T-helper 17 cell (primary cell): ENCODE measurements around the gene PRND. TPM values are rescaled to one million over a fixed set of nuclear protein-coding genes. Genes with fewer than 3 reads are reported as not detected.
A peak's percentile ranks its signal among the peaks of the same experiment; 100 is the strongest.
"Not testable (repeated sequence)": the region's sequence is repeated elsewhere in the genome, so short reads cannot be mapped to it uniquely, and the experiment has no call there.

Experiments used
- ATAC-seq: fragments of 150-1000 bp; cut with Tn5 transposase; 2 replicates; pipeline ENCODE4 v1.10.0; 2021; ENCODE audit warnings: mild to moderate bottlenecking, moderate library complexity
- DNase-seq, 3 donors: peaks; one replicate each; pipeline versions ENCODE4 v3.0.0 to v3.0.0-alpha.2; 2020 to 2021
- H3K9me3 ChIP-seq: one replicate; pipeline ENCODE4 v1.7.0; 2013; ENCODE audit warnings: low read length, mild to moderate bottlenecking; ENCODE audit not compliant: control insufficient read depth, poor library complexity, severe bottlenecking
- H3K27ac Mint-ChIP-seq: one replicate; pipeline ENCODE4 v1.8.0; 2022; ENCODE audit warnings: mild to moderate bottlenecking, moderate library complexity, mixed read lengths
- H3K27me3 Mint-ChIP-seq: one replicate; pipeline ENCODE4 v1.8.0; 2022; ENCODE audit warnings: mixed read lengths
- H3K36me3 Mint-ChIP-seq: one replicate; pipeline ENCODE4 v1.8.0; 2022; ENCODE audit warnings: low read depth, mixed read lengths
- H3K4me1 Mint-ChIP-seq: one replicate; pipeline ENCODE4 v1.8.0; 2022; ENCODE audit warnings: mild to moderate bottlenecking, mixed read lengths
- H3K4me3 Mint-ChIP-seq: one replicate; pipeline ENCODE4 v1.8.0; 2022; ENCODE audit warnings: mild to moderate bottlenecking, moderate library complexity, mixed read lengths
- total RNA-seq, 4 donors: library from RNA in 2 of 4; stranded (reverse) in 2 of 4; gene quantifications; one replicate each; pipeline ENCODE4 v1.2.3 and lab custom pipeline; 2022 to 2026

Gene PRND
- total RNA-seq, 2 donors from 2014 or later, result not detected

DNA sequence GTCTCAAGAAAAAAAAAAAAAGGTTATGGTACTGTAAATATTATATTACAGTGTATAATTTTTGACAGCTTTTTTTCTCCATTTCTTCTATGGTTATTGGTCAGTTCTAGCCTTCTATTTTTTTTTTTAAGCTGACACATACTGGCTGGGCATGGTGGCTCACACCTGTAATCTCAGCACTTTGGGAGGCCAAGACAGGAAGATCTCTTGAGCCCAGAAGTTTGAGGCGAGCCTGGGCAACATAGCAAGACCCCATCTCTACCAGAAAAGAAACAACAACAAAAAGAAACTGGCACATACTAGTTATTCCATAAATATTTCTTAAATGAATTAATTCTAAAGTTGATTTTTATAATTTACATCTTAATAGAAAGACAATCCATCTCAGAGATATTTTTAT lies 27.6 kb upstream of the PRND start:
- peaks cover 61% of the 10 kb centered on the region for H3K4me1 Mint-ChIP-seq
- H3K27ac Mint-ChIP-seq, result no peak overlapping the region
- no peak for DNase-seq
- no peak for ATAC-seq
- no peak overlapping the region for H3K4me3 Mint-ChIP-seq
- no peaks in the 10 kb centered on the region for H3K27me3 Mint-ChIP-seq
- no peaks in the 10 kb centered on the region for H3K9me3 ChIP-seq
- peaks cover 9% of the 10 kb centered on the region for H3K36me3 Mint-ChIP-seq

DNA sequence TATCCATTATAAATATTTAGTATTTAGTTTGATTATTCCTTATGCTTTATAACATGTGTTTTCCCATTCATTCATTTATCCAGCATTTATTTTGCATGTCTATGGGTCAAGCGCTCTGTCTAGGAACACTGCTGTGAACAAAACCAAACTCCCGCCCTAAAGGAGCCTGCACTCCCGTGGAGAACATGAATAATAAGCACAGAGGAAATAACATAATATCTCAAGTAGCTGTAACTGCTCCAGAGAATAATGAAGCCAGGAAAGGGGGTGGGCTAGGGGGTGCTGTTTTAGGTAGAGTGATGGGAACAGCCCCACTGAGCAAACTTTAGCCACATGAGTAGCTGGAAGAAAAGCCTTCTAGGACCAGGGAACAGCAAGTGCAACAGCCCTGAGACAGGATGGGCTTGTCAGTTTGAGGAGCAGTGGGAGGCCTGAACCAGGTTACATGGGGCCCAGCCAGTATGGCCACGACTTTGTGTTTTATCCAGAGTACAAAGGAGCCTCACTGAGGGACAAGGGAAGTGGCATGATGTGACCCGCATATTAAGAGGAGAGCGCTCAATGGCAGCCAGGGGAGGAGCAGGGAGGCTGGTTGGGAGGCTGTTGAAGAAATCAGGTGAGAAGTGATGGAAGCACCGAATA lies 24.4 kb upstream of the PRND start:
- no peak for DNase-seq
- Mint-ChIP-seq H3K27ac (peak overlapping the region; percentile 90), H3K36me3 (peaks cover 13% of the 10 kb centered on the region), H3K4me3 (peak overlapping the region; percentile 75), H3K27me3 (no peaks in the 10 kb centered on the region), H3K4me1 (peaks cover 40% of the 10 kb centered on the region)
- ATAC-seq, result peak; percentile 22
- H3K9me3 ChIP-seq, result no peaks in the 10 kb centered on the region

DNA sequence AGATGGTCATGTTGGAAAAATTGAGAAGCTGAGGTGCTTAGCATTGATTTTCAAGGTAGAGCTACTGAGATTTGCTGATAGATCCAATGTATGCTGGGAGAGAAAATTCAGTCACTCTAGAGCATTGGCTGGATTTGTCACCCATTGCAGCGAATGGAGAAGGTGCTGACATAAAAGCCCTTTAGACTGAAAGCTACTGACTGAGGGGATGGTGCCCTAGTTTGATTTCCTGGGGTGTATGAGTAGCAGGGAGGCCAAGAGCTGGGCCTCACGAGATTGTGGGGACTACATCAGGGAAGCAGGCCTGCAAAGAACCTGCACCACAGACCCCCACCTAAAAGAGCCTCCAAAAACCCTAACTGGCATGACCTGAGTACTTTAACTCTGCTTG lies 23.9 kb upstream of the PRND start:
- ATAC-seq, result peak; percentile 81
- H3K9me3 ChIP-seq, result no peaks in the 10 kb centered on the region
- H3K27ac Mint-ChIP-seq, result peak overlapping the region; percentile 90
- H3K27me3 Mint-ChIP-seq, result no peaks in the 10 kb centered on the region
- peaks cover 13% of the 10 kb centered on the region for H3K36me3 Mint-ChIP-seq
- peak overlapping the region; percentile 75 for H3K4me3 Mint-ChIP-seq
- no peak for DNase-seq
- peaks cover 40% of the 10 kb centered on the region for H3K4me1 Mint-ChIP-seq

DNA sequence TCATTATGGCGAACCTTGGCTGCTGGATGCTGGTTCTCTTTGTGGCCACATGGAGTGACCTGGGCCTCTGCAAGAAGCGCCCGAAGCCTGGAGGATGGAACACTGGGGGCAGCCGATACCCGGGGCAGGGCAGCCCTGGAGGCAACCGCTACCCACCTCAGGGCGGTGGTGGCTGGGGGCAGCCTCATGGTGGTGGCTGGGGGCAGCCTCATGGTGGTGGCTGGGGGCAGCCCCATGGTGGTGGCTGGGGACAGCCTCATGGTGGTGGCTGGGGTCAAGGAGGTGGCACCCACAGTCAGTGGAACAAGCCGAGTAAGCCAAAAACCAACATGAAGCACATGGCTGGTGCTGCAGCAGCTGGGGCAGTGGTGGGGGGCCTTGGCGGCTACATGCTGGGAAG lies 22.5 kb upstream of the PRND start:
- no peaks in the 10 kb centered on the region for H3K27me3 Mint-ChIP-seq
- H3K4me3 Mint-ChIP-seq, result no peak overlapping the region
- DNase-seq (no peak), ATAC-seq (no peak)
- peaks cover 13% of the 10 kb centered on the region for H3K36me3 Mint-ChIP-seq
- H3K4me1 Mint-ChIP-seq, result peaks cover 37% of the 10 kb centered on the region
- H3K27ac Mint-ChIP-seq, result no peak overlapping the region
- no peaks in the 10 kb centered on the region for H3K9me3 ChIP-seq

DNA sequence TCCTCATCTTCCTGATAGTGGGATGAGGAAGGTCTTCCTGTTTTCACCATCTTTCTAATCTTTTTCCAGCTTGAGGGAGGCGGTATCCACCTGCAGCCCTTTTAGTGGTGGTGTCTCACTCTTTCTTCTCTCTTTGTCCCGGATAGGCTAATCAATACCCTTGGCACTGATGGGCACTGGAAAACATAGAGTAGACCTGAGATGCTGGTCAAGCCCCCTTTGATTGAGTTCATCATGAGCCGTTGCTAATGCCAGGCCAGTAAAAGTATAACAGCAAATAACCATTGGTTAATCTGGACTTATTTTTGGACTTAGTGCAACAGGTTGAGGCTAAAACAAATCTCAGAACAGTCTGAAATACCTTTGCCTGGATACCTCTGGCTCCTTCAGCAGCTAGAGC lies 21.8 kb upstream of the PRND start:
- Mint-ChIP-seq H3K27me3 (no peaks in the 10 kb centered on the region), H3K27ac (no peak overlapping the region), H3K4me3 (no peak overlapping the region), H3K36me3 (peaks cover 11% of the 10 kb centered on the region), H3K4me1 (peaks cover 34% of the 10 kb centered on the region)
- no peak for ATAC-seq
- no peak for DNase-seq
- H3K9me3 ChIP-seq, result no peaks in the 10 kb centered on the region

- no peaks in the 10 kb centered on the region for H3K9me3 ChIP-seq
- peak overlapping the region; percentile 60 for H3K27ac Mint-ChIP-seq
- peaks cover 4% of the 10 kb centered on the region for H3K36me3 Mint-ChIP-seq
- peak overlapping the region; percentile 41 for H3K4me3 Mint-ChIP-seq
- peaks cover 12% of the 10 kb centered on the region for H3K4me1 Mint-ChIP-seq
- ATAC-seq (no peak), DNase-seq (no peak)
- no peaks in the 10 kb centered on the region for H3K27me3 Mint-ChIP-seq
These were observed 19.0 kb upstream of the PRND start for GRCh38 chr20:4702562-4703280.

GRCh38 chr20:4703281-4703676 lies 18.4 kb upstream of the PRND start:
- Mint-ChIP-seq H3K4me3 (no peak overlapping the region), H3K4me1 (peaks cover 9% of the 10 kb centered on the region), H3K27me3 (no peaks in the 10 kb centered on the region), H3K27ac (peak overlapping the region; percentile 60), H3K36me3 (peaks cover 4% of the 10 kb centered on the region)
- no peak for DNase-seq
- ATAC-seq, result no peak
- H3K9me3 ChIP-seq, result no peaks in the 10 kb centered on the region

DNA sequence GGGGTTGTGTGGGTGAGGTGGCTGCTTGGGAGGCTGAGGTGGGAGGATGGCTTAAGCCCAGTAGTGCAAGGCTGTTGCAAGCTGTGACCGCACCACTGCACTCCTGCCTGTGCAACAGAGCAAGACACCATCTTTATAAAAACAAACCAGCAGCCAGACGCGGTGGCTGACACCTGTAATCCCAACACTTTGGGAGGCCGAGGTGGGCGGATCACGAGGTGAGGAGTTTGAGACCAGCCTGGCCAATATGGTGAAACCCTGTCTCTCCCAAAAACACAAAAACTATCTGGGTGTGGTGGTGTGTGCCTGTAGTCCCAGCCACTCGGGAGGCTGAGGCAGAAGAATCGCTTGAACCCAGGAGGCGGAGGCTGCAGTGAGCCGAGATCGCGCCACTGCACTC lies 14.8 kb upstream of the PRND start:
- ATAC-seq, H3K27me3 Mint-ChIP-seq, DNase-seq, H3K36me3 Mint-ChIP-seq, H3K4me3 Mint-ChIP-seq, H3K27ac Mint-ChIP-seq, H3K9me3 ChIP-seq: not testable (repeated sequence)
- H3K4me1 Mint-ChIP-seq, result peaks cover 14% of the 10 kb centered on the region

DNA sequence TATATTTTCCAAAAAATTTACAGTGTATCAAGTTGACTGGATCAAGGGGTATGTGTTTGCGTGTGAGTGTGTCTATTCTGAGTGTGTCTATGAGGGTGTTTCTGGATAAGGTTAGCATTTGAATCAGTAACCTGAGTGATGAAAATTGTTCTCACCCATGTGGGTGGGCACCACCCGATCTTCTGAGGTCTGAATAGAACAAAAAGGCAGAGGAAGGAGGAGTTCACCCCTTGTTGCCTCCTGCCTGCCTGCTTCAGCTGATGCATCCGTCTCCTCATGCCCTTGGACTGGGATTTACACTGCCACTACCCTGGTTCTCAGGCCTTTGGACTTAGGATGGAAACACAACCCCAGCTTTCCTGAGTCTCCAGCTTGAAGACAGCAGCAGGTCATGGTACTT lies 13.7 kb upstream of the PRND start:
- Mint-ChIP-seq H3K4me3 (no peak overlapping the region), H3K27me3 (no peaks in the 10 kb centered on the region)

GRCh38 chr20:4708856-4709255 lies 12.9 kb upstream of the PRND start:
- Mint-ChIP-seq H3K4me1 (peaks cover 9% of the 10 kb centered on the region), H3K27ac (no peak overlapping the region), H3K27me3 (peaks cover 6% of the 10 kb centered on the region), H3K4me3 (no peak overlapping the region), H3K36me3 (peaks cover 2% of the 10 kb centered on the region)
- ATAC-seq, result no peak
- no peak for DNase-seq
- no peaks in the 10 kb centered on the region for H3K9me3 ChIP-seq

More for the DNA sequence above, 13.7 kb upstream of the PRND start:
- ATAC-seq, result no peak
- no peaks in the 10 kb centered on the region for H3K9me3 ChIP-seq
- H3K36me3 Mint-ChIP-seq, result no peaks in the 10 kb centered on the region
- DNase-seq, result no peak
- H3K4me1 Mint-ChIP-seq, result peaks cover 10% of the 10 kb centered on the region
- no peak overlapping the region for H3K27ac Mint-ChIP-seq

GRCh38 chr20:4709261-4710105 lies 12.2 kb upstream of the PRND start:
- no peaks in the 10 kb centered on the region for H3K9me3 ChIP-seq
- H3K4me1 Mint-ChIP-seq, result peaks cover 7% of the 10 kb centered on the region
- H3K27me3 Mint-ChIP-seq, result peaks cover 11% of the 10 kb centered on the region
- DNase-seq (no peak), ATAC-seq (no peak)
- H3K27ac Mint-ChIP-seq, result no peak overlapping the region
- H3K4me3 Mint-ChIP-seq, result no peak overlapping the region
- peaks cover 2% of the 10 kb centered on the region for H3K36me3 Mint-ChIP-seq

DNA sequence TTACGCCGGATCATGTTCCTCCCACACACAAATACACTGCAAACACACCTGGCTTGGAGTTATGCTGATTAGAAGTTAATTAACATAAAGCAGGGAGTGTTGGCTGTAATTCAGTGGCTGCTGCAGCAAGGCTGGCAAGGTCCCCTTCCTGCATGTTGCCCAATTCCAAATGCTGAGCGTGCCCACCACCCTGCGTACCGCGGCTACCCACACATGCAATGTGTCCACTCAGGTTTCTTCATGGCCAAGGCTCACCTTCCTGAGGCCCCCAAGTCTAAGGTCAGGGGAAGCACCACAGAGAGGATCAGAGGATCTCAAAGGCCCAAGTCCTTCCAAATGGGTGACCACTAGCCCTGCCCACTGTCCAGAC lies 11.6 kb upstream of the PRND start:
- Mint-ChIP-seq H3K27ac (no peak overlapping the region), H3K36me3 (peaks cover 2% of the 10 kb centered on the region), H3K27me3 (peaks cover 11% of the 10 kb centered on the region), H3K4me1 (peaks cover 7% of the 10 kb centered on the region), H3K4me3 (no peak overlapping the region)
- ATAC-seq (no peak), DNase-seq (no peak)
- no peaks in the 10 kb centered on the region for H3K9me3 ChIP-seq

DNA sequence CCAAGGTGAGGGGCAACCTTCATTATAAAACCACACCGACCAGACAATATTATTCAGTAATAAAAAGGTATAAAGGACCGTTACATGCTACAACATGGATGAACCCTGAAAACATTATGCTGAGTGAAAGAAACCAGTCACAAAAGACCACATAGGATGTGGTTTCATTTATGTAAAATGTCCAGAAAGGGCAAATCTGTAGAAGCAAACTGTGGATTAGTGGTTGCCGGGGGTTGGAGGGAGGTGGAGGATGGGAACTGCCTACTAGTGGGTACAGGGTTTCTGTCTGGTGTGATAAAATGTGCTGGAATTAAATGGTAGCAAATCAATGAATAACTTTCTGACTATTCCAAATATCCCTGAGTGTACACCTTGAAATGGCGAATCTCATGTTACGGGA lies 10.2 kb upstream of the PRND start:
- Mint-ChIP-seq H3K4me1 (peaks cover 7% of the 10 kb centered on the region), H3K4me3 (no peak overlapping the region), H3K36me3 (peaks cover 2% of the 10 kb centered on the region), H3K27ac (no peak overlapping the region), H3K27me3 (peaks cover 15% of the 10 kb centered on the region)
- no peaks in the 10 kb centered on the region for H3K9me3 ChIP-seq
- ATAC-seq, result no peak
- DNase-seq, result no peak
